ENCODE results near the gene VAMP5.
"Not testable (repeated sequence)": the region's sequence is repeated elsewhere in the genome, so short reads cannot be mapped to it uniquely, and the experiment has no call there.

The VAMP5 gene

DNA sequence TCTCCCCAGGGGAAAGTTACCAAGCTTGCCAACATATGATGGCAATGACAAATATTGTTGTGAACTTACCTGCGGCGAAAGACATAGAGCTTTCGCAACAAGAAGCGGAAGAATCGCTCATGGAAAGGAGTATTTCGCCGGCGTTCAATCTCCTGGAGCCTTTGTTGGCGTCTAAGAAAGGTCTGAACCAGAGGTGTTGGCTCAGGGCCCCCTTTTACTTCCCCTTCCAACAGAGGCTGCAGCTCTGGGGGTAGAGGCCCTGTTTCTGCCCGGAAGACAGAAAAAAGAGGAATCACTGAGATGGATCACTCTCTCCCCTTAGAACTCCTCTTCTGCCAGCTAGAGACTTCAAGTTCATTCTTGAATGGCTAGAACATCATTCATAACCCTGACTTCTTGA lies 33.7 kb upstream of the VAMP5 start:
- DNase-seq (ENCODE audit: low spot score): no peak

DNA sequence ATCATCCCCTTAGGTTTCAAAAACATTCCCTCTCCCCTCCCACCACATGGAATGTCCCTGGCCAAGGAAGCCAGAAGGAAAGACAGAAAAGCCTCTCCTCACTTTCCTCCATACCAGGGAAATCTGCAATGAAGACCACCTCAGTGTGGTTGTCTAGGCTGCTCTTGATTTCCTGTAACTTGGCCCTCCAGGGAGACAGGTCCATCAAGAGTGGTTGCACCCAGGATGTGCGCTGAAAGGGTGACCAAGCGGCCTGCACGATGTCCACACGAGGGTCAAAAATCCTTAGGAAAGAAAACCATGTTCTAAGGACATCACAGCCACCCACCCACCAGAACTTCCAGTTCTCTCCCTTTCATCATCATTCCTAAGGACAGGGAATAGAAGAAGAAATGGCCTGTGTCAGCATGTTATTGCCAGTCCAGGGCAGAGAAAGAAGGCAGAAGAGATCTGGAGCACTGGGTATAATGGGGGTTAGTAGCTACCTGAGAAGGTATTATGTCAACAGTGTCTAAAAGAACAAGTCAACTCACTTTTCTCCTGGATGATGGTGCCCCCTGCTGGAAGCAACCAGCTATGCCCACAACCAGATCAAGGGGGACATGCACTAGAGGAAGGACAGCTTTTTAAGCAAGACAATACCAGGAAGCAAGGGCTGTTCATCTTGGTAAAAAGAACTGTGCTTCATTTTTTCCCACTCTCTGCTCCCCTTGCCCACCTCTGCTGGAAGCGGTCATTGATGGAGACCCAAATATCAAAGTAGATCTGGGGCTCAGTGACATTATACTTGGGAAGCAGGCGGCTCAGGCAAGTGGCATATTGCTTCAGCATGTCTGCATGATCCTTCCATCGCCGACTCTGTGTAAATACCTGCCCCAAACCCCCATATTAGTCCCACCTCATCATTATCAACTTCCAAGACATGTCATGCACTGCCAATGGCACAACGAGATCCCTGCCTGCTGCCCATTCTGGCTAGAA lies 32.2 kb upstream of the VAMP5 start:
- DNase-seq (ENCODE audit: low spot score): peak; percentile 93

DNA sequence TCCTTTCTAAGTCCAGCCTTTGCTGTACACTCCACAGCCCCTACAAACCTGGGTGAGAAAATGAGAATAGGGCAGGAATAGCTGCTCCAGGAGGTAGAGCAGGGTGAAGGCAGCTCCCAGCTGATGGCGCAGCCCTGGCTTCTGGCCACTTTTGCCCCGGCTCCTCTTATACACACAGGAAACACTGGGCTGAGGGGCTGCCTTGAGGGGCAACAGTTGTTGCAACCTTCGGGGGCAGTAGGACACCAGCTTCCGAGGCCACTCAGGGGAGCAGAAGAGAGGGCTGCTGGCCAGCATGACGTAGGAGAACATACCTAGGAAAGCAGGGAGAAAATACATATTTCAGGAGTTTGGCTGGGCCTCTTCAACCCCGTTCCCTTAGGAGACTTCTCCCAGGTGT lies 31.0 kb upstream of the VAMP5 start:
- no peak for DNase-seq (ENCODE audit: low spot score)

DNA sequence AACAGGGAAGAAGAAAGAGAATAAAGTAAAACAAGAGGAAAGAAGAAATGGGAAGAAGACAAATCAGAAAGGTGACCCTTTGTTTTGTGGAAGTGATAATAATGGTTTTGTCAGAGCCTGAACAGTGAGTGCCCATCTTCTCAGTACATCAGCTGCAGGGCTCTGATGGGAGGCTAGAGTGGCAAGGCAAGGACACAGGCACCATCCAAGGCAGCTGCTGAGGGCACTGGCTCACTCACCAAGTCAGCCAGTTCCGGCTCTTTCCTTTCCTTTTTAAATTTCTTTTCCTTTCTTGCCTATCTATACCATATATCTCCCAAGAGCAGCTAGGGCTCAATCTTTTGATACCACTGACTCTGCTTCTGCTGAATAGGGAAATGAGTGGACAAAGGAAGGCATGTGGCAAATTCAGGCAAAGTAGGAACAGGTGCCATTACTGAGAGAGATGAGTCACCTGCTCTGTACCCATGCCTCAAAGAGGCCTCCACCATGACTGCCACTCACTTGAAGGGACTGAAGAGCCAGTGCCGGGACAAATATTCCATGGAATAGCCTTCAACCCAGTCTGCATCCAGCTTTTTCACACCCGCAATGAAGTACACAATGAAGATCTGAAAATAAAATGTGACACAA lies 29.1 kb upstream of the VAMP5 start:
- no peak for DNase-seq (ENCODE audit: low spot score)

DNA sequence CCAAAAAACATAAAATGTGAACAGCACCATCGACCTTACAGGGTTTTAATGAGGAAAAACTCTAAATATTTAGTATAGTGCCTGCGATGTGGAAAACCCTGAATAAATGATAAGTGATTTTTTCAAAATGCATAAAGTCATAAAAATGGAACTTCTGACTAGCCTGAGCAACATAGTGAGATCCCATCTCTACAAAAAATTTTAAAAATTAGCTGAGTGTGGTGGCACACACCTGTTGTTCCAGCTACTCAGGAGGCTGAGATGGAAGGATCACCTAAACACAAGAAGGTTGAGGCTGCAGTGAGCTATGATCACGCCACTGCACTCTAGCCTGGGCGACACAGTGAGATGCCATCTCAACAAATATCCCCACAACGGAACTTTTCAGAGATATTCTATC lies 27.1 kb upstream of the VAMP5 start:
- no peak for DNase-seq (ENCODE audit: low spot score)

DNA sequence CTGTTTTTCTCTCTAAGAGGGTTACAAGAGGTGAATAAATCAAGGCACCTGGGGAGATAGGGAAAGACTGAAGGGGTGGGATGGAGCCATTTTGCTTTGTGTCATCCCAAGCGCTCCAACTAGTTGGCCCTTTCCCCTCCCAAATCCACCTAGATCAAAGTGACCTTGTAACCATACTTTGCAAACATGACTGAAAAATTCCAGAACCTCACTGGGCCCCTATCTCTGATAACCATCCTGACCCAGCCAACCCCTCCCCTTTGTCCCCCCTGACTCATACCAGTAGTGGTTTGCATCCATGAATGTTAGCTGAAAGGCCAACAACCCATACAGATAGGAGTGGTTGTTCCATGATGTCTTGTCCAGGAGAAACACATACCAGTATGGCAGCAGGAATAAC lies 26.1 kb upstream of the VAMP5 start:
- no peak for DNase-seq (ENCODE audit: low spot score)

DNA sequence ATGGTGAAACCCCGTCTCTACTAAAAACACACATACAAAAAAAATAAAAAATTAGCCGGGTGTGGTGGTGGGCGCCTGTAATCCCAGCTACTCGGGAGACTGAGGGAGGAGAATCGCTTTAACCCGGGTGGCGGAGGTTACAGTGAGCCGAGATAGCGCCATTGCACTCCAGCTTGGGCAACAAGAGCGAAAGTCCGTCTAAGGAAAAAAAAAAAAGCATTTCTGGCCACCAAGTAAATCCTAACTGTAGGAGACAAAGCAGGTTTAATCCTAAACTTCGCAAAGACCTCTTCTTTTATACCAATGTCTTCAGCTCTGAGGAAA lies 23.9 kb upstream of the VAMP5 start:
- not testable (repeated sequence) for DNase-seq (ENCODE audit: low spot score)

DNA sequence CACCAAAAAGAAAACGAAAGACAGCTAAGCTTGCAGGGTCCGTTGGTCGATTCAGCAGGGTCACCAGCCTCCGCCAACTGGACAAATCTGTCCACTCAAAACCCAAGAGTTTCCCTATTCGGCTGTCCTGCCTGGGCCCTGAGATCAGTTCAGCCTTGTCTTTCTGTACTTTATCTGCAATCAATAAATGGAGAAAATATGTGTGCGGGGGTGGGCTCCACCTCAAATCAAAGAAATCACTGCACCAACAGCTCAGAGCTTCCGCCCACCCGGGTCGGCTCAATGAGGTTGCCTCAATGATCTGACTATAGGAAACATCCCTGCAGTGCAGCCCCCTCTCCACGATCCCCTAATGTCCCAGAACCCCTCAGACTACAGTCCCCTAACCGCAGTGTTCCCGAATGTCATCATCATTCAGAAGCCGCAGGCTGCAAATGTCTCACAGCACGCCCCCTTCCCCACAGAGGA lies 23.4 kb upstream of the VAMP5 start:
- no peak for DNase-seq (ENCODE audit: low spot score)

DNA sequence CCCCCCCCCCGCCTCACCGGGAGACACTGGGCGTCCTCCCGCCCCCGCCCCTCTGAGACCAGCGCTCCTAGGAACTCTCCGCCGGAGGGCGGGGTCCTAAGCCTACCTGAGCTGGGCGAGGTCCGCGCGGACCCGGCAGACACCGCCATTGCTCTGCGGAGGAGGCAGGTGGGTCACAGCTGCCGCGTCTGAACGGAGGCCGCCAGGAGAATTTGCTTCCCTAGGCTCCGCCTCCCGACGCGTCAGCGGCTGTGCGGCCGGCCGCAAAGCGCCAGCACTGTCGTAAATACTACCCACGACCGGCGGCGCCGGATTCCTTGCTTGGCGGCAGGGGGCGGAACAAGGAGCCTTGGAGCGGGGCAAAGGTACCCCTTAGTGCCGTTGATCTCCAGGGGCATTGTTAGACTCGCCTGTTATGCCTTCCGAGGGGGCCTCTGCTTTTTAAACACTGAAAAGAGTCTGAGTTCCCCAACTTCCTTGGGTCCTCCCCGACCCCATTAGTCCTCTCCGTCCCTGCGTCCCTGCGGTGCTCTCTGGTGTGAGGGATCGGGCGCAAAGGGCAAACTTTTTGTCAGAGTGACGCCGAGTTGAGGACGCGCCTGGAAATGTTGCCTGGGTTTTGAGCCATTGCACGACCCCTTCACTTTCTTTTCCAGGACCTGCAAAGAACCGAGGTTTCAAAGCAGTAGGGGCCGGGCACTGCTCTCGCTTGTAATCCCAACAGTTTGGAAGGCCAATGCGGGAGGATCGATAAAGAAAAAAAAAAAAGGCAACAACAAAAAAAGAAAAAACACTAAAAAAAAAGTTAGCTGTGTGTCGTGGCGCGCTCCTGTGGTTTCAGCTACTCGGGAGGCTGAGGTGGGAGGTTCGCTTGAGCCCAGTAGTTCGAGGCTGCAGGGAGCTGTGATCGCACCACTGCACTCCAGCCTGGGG lies 22.7 kb upstream of the VAMP5 start, which contains the start of gene GGCX:
TSS of gene GGCX (minus strand) at position 214 of the 933 bp plus-strand sequence. CDS start at position 149, 65 bp downstream.
- DNase-seq (ENCODE audit: low spot score): peak; percentile 97

DNA sequence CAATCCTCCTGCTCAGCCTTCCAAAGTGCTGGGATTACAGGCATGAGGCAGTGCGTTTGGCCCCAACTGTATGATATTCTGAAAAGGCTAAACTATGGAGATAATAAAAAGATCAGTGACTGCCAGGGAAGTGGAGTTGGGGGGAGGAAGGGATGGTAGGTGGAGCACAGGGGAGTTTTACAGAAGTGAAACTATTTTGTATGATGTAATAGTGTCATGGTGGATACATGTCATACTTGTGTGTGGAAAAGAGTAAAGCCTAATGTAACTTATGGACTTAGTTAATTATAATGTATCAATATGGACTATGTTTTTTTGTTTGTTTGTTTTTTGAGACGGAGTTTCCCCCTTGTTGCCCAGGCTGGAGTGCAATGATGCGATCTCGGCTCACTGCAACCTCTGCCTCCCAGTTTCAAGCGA lies 20.1 kb upstream of the VAMP5 start:
- DNase-seq (ENCODE audit: low spot score): peak; percentile 79

DNA sequence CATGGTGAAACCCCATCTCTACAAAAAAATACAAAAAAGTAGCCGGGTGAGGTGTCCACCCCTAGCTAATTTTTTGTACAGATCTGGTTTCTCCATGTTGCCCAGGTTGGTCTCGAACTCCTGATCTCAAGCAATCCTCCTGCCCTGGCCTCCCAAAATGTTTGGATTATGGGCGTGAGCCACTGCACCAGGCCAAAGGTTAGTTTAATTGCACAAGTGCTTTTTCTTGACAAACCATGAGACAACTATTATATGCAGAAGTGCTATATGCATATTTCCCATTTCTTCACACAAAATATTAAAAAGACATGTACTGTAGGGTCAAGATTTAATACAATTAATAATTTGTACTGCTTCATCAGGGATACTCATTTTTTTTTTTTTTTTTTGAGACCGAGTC lies 18.0 kb upstream of the VAMP5 start:
- no peak for DNase-seq (ENCODE audit: low spot score)

DNA sequence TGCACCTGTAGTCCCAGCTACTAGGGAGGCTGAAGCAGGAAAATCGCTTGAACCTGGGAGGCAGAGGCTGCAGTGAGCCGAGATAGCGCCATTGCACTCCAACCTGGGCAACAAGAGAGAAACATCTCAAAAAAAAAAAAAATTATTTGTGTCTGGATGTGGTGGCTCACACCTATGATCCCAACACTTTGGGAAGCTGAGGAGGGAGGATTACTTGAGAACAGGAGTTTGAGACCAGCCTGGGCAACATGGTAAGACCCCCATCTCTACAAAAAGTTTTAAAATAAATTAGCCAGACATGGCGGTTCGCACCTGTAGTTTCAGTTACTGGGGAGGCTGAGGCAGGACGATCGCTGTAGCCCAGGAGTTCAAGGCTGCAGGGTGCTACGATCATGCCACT lies 8.5 kb upstream of the VAMP5 start:
- DNase-seq (ENCODE audit: low spot score): no peak

DNA sequence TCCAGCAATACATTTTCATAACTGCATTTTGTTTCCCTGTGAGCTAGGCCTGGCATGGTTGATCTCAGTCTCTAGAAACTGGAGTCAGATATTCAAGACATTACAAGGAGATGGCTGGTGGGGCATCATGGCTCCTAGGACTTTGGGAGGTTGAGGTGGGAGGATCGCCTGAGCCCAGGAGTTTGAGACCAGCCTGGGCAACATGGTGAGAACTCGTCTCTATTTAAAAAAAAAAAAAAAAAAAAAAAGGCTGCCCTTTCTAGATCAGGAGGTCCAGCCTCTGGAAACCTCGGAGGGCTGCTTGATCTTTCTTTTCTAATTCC lies 7.2 kb upstream of the VAMP5 start:
- DNase-seq (ENCODE audit: low spot score): no peak

DNA sequence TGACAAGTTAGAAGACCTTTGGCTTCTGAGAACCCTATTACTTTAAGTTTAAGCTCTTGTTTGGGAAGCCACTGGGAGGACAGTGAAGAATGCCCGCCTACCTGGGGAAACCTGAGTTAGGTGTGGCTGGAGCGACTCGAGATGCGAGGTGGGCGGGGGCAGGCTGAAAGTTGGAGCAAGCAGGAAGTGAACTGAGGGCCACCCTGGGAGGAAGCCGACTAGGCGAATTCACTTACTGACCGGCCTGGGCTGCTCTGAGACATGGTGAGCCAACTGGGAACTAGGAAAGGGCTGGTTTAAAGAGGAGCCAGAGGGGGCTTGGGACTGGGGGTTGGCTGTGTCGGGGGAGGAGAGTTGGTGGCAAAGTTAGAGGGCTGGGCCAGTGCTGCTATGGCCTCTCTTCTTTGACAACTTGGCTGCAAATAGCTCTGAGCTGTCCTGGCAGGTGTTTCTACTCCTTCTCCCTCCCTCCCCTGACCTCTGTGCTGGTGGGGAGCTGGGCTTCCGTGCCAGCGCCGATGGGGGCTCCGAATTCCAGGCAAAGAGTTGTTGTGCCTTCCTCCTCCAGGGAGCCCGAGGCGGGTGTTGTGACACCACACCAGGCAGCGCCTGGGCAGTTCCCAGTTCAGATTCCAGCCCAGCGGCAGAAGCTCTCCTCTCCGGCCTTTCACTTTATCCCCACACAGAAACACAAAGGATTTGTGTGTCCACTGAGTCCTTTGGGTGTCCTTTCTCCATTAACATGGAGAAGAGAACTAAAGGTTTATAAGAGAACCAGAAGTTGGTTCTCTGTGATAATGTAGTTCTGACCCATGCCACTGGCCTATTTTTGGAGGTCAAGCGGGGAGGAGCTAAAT lies 6.6 kb upstream of the VAMP5 start, which contains the start of gene VAMP8:
TSS of gene VAMP8 (plus strand) at position 201 of the 857 bp plus-strand sequence. CDS start at position 262, 61 bp downstream.
- peak; percentile 61 for DNase-seq (ENCODE audit: low spot score)

DNA sequence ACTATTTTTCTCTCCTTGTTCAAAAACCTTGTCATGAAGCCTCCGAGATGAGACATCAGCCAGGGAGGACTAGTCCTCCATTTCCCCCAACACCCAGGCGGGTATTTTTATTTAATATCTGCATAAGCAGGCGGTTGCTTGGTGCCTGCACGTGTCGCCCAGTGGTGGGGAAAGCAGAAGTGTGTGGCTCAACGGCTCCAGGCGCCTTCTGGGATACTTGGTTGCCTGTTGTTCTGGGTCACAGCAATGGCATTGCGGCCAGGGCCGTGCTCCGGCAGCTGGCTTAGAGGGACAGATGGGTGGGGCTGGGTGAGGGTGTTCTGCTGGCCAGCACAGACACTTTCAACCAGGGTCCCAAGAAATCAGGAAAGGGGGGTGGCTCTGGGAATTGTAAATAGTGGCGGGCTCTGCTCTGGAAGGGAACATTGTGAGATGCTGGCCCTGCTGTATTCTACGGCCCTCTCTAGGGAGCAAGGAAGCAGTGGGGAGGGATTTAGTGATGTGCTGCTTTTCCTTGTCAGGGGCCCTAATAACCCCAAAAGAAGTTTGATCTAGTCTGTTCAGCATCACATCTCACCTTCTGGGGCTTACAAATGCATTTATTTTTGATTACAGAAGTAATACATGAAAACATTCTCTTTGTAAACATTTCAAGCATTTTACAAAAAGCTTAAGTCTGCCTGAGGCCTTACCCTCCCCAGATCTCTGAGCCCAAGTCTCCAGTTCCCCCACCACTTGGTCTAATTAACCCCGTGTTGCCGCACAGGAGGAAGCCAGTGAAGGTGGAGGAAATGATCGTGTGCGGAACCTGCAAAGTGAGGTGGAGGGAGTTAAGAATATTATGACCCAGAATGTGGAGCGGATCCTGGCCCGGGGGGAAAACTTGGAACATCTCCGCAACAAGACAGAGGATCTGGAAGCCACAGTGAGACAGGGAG lies 5.7 kb upstream of the VAMP5 start:
- DNase-seq (ENCODE audit: low spot score): peak; percentile 79

DNA sequence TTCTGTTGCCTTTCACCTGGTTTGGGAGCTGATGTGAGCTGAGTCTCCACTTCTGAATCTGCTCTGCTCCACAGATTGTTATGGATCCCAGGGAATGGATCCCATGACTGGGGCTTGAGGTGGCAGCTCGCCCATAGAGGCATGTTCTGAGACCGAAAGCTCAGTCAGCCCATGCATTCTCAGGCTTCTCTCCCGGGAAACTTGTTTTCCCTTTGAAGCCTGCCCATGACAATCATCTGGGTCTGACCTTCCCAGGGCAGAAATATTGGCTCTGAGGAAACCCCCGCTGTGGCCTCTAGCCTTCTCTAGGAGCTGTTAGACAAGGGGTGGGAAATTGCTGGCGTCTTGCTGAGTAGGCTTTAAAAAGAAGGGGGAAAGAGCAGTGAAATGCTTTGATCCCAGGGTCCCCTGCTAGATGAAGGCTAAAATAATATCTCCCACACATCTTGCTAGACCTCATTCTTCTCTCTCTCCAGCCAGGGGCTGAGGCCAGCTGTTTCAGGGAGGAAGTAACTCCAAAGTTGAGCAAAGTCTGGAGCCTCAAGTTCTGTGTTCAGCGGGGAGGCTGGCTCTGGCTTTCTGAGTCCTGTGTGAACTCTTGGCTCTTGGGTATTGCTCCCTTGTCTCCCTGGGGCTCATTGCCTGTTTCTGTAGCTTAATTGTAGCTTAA lies 4.8 kb upstream of the VAMP5 start:
- DNase-seq (ENCODE audit: low spot score): peak; percentile 43

DNA sequence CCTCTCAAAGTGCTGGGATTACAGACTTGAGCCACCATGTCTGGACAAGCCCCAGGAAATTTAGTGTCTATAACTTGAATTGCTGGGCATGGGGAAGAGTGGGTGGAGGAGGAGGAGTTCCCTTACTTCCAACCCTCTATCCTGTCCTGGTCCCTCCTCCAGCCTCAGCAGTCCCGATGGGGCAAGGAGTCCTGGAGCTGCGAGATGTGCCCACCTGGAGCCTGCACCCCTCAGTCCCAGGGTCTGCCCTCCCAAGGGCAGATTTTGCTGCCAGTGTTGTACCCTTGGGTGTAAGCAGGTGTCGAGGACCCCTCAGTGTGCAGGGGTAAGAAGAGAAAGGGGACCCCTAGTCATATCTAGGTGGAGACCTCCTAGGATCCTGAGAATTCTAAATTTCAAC lies 4.0 kb upstream of the VAMP5 start:
- DNase-seq (ENCODE audit: low spot score): no peak

DNA sequence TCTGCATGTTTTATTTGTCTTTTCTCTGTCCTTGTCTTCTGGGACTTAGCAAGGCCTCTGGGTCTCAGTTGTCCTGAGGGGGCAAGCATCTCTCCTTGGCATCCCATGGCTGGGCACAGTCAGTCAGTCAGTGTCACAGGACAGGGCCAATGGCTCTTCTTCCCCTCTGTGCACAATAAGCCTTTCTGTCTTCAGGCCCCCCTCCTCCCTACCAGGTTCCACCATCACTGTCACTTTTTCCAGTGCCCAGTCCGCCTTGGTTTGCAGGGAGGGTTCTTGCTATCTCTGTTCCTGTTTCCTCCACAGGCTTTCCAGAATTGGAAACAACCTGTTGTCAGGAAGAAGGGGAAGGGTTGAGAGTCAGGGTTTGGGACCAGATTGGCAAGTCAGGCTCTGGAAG lies 1.7 kb upstream of the VAMP5 start:
- no peak for DNase-seq (ENCODE audit: low spot score)

DNA sequence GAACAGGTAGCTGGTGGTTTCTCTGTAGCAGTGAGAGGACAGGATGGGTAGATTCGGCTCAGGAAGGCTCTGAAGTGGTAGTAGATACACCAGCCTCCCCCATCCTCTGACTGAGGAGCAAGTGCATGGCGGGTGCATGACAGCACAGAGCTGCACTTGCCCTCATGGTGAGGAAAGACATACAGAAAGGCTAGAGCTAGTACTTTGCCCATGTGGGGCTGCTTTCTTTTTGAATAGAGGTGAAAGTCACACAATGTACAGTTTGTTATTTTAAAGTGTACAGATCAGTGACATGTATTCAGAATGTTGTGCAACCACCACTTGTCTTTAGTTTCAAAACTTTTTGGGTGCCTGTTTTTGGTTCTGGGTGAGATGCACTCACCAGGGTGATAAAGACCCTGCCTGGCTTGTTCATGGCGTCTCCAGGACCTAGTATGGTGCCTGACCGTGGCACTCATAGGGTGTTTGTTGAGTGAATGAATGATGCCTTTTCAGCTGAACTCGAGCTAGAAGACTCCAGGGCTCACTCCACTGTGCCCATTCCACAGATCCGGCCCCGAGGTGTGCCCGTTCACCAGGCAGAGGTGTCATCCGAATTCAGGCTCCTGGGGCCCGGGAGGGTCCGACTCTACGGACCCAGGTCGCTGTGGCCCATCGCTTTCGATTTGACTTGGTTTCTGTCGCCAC lies 421 bp upstream of the VAMP5 start:
- no peak for DNase-seq (ENCODE audit: low spot score)

Measured in NAMALWA (cell line).